Motor neuron (in vitro differentiated cells): ENCODE measurements around the gene RAB7A. TPM values are rescaled to one million over a fixed set of nuclear protein-coding genes. Genes with fewer than 3 reads are reported as not detected.
"Not testable (repeated sequence)": the region's sequence is repeated elsewhere in the genome, so short reads cannot be mapped to it uniquely, and the experiment has no call there.

Experiments used
- ATAC-seq, 8 experiments: fragments of 200-7000 bp; cut with Tn5 transposase; replicated peaks in 6 of 8; 2 replicates each; pipeline ENCODE4 v1.8.0; 2021; ENCODE audit warnings: mild to moderate bottlenecking in 8 of 8, moderate library complexity in 8 of 8
- H3K27ac ChIP-seq, 2 donors: fragments of 250-450 bp; sonication (Bioruptor Pico); 2 replicates each; pipeline ENCODE4 v1.9.0; 2021; ENCODE audit warnings: antibody characterized with exemption in 2 of 2, mild to moderate bottlenecking in 2 of 2, moderate library complexity in 1 of 2
- H3K4me1 ChIP-seq, 2 donors: fragments of 250-450 bp; sonication (Bioruptor Pico); replicated peaks in 1 of 2; 2 replicates each; pipeline ENCODE4 v1.6.1; 2021; ENCODE audit warnings: antibody characterized with exemption in 2 of 2, mild to moderate bottlenecking in 2 of 2, moderate library complexity in 1 of 2
- H3K4me3 ChIP-seq, 5 donors: fragments of 250-450 bp; sonication (Bioruptor Pico); 2 replicates each; pipeline ENCODE4 v1.9.0; 2021; ENCODE audit warnings: antibody characterized with exemption in 5 of 5, mild to moderate bottlenecking in 5 of 5, moderate library complexity in 4 of 5
- WGBS, 10 experiments: fragments of 450-650 bp; shearing (Covaris generic); methylation state at CpG; one replicate each; pipeline ENCODE4 v1.0.0; 2022; 5-methylcytosine and 5-hydroxymethylcytosine counted together
- in situ Hi-C, 9 experiments: fragments of 400-800 bp; cut with MboI; loops; one replicate each; pipeline ENCODE4 v1.15.0; 2021; ENCODE audit warnings: low sequenced_read_pairs in 9 of 9, low pct_unique_long_range_greater_than_20kb in 2 of 9; ENCODE audit not compliant: unreplicated experiment in 9 of 9
- total RNA-seq, 8 experiments: library from RNA; unstranded; fragments of 300-600 nt; gene quantifications; 2 replicates each; pipeline versions ENCODE4 v1.2.3 to v1.2.4, GENCODE V29; 2022

Gene RAB7A
- total RNA-seq, 8 experiments from 2014 or later: 33.4 to 133 (median 65.4) TPM

DNA sequence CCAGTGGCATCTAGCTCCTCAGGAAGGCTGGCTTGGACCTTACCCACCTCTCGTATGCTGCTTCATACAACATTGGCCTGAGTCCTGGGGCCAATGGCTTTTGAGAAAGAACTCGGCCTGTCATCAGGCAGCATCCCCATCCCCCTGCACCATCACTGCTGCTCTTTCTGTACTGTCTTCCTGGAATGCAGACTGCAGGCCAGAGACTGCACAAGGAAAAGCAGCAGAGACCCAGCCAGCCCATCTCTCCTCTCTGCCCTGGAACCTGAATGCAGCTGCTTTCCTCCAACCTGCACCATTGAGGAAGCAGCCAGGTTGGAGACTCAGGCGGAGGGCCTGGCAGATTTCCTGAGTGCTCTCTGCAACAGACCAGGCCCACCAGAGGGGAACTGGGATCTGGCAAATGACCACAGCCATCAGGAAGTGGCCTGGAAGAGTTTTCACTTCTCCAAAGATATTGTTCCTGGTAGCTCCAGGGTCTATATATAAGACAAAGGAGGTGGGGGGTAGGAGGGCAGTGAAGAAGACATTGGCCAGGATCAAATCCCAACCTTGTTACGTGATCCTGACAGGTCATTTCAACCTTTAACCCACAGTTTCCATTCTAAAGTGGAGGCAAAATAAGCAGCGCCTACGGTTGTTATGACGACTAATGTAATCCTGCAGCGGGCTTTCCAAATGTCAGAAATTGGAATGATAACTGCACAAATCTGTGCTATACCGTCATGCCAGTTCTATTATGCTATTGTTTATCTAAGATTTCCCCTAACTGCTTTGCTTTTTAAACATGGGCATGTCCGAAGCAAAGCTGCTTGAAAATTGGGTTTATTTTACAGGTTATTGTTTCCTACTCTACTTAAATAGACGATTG lies 24.4 kb upstream of the RAB7A start:
- 33 to 89% (median 78%) methylated on average over 1 to 9 of the region's 11 CpGs for WGBS, 10 experiments
- H3K27ac ChIP-seq: no peak overlapping the region
- peak in 1 of 8 experiments; percentile 17 for ATAC-seq
- in situ Hi-C loops: no loop called here
- peaks cover 4 to 5% of the 10 kb centered on the region in 2 donors for H3K4me1 ChIP-seq
- H3K4me3 ChIP-seq: no peak overlapping the region

DNA sequence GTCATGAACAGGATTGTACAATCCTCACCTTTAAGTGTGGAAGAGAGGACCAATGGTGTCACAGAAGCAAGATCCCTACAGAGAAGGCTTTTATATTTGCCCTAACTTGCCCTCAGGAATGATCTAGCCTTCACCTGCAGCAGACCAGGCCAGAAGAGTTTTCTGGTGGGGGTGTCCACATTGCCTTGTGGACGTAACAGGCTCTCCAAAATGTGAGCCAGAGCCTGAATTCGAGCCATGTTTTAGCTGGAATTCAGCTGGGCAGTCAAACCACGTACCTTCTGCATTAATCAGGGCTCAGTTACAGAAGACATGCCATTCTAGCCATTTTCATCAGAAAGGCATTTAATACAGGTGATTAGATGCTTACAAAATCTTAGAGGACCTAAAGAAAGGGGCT lies 23.6 kb upstream of the RAB7A start:
- no peak overlapping the region for H3K27ac ChIP-seq
- no peak overlapping the region for H3K4me3 ChIP-seq
- WGBS, 10 experiments: 31 to 100% (median 80%) methylated on average over 1 to 3 of the region's 3 CpGs; no CpG with 5 or more reads in 4 of the 10 experiments
- ATAC-seq: no peak
- in situ Hi-C loops: no loop called here
- H3K4me1 ChIP-seq: peaks cover 4 to 5% of the 10 kb centered on the region in 2 donors

DNA sequence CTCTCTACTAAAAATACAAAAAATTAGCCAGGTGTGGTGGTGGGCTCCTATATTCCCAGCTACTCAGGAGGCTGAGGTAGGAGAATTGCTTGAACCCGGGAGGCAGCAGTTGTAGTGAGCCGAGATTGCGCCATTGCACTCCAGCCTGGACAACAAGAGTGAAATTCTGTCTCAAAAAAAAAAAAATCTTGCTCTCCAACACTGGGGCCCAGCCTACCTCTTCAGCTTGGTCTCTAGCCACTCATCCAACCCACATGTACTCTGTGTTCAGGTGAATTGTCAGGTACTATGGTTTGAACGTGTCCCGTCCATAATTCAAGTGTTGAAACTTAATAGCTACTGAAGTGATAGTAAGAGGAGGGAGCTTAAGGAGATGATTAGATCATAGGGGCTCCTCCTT lies 22.4 kb upstream of the RAB7A start:
- Histone ChIP-seq H3K4me1 (peaks cover 5 to 10% of the 10 kb centered on the region in 2 donors), H3K4me3 (no peak overlapping the region), H3K27ac (no peak overlapping the region)
- no peak for ATAC-seq
- 88 to 100% (median 97%) methylated on average over 1 to 5 of the region's 5 CpGs; no CpG with 5 or more reads in 4 of the 10 experiments for WGBS, 10 experiments
- in situ Hi-C loops: no loop called here

DNA sequence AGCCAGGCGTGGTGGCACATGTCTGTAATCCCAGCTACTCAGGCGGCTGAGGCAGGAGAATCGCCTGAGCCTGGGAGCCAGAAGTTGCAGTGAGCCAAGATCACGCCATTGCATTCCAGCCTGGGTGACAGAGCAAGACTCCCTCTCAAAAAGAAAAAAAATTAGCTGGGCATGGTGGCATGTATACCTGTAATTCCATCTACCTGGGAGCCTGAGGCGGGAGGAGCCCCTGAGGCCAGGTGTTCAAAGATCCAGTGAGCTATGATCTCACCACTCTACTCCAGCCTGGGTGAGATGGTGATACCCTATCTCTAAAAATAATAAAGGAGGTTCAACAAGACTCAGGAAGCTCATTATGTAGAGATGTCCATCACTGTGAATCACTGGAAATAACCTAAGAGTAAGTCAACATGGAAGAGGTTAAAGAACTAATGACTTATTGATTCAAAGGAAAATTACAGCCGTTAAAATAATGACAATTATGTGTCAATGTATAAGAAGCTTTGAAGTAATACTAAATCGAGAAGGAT lies 19.8 kb upstream of the RAB7A start:
- ATAC-seq: no peak
- in situ Hi-C loops: no loop called here
- 48 to 100% (median 77%) methylated on average over 1 to 7 of the region's 7 CpGs for WGBS, 10 experiments
- H3K4me1 ChIP-seq: peaks cover 5 to 10% of the 10 kb centered on the region in 2 donors
- H3K27ac ChIP-seq: no peak overlapping the region
- no peak overlapping the region for H3K4me3 ChIP-seq

- peak in 6 of 8 experiments; percentile 41 to 89 (median 60) for ATAC-seq
- 30 to 100% (median 57%) methylated on average over 1 to 2 of the region's 2 CpGs; no CpG with 5 or more reads in 2 of the 10 experiments for WGBS, 10 experiments
- in situ Hi-C loops: no loop called here
These were observed 18.0 kb upstream of the RAB7A start for GRCh38 chr3:128707928-128708494.

DNA sequence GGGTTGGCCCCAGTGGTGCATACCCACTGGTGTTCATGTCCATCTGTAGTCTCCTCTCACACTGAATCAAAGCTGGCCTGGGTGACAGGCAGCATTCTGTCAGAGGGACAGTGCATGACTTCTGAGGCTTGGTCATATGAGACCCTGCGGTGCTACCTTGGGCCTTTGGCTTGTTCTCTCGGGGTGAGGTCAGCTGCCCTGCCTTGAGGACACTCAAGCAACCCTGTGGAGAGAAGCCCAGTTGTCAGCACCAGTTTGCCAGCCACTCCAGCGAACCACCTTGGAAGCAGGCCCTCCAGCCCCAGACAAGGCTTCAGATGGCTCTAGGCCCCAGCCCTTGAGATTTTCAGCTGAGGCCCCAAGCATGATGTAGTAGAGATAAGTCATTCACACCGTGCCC lies 16.9 kb upstream of the RAB7A start:
- H3K27ac ChIP-seq: no peak overlapping the region
- no peak overlapping the region for H3K4me3 ChIP-seq
- ATAC-seq: no peak
- H3K4me1 ChIP-seq: peaks cover 0 to 5% of the 10 kb centered on the region in 2 donors
- in situ Hi-C loops: no loop called here
- 80 to 93% (median 80%) methylated on average over 1 to 3 of the region's 4 CpGs; no CpG with 5 or more reads in 5 of the 10 experiments for WGBS, 10 experiments

More at GRCh38 chr3:128707928-128708494, 18.0 kb upstream of the RAB7A start:
- Histone ChIP-seq H3K4me3 (no peak overlapping the region), H3K4me1 (peaks cover 0 to 5% of the 10 kb centered on the region in 2 donors), H3K27ac (peak overlapping the region in 1 of 2 donors; percentile 44)

- Histone ChIP-seq H3K27ac (no peak overlapping the region), H3K4me3 (no peak overlapping the region), H3K4me1 (peaks cover 0 to 5% of the 10 kb centered on the region in 2 donors)
- WGBS, 10 experiments: 16 to 100% (median 47%) methylated on average over 1 to 5 of the region's 10 CpGs; no CpG with 5 or more reads in 3 of the 10 experiments
- in situ Hi-C loops: no loop called here
- ATAC-seq: no peak
These were observed 16.3 kb upstream of the RAB7A start for GRCh38 chr3:128709506-128710210.

- in situ Hi-C loops: no loop called here
- Histone ChIP-seq H3K4me3 (no peak overlapping the region), H3K4me1 (peaks cover 0 to 5% of the 10 kb centered on the region in 2 donors), H3K27ac (no peak overlapping the region)
- WGBS, 10 experiments: 39 to 100% (median 86%) methylated on average over 1 to 7 of the region's 7 CpGs; no CpG with 5 or more reads in 2 of the 10 experiments
- no peak for ATAC-seq
These were observed 15.1 kb upstream of the RAB7A start for GRCh38 chr3:128710816-128711433.

GRCh38 chr3:128712848-128713247 lies 13.1 kb upstream of the RAB7A start:
- ATAC-seq: no peak
- Histone ChIP-seq H3K4me1 (peaks cover 0 to 2% of the 10 kb centered on the region in 2 donors), H3K4me3 (no peak overlapping the region), H3K27ac (no peak overlapping the region)
- 50 to 100% (median 77%) methylated on average over 1 to 4 of the region's 4 CpGs; no CpG with 5 or more reads in 4 of the 10 experiments for WGBS, 10 experiments
- in situ Hi-C loops: no loop called here

GRCh38 chr3:128714887-128715491 lies 11.0 kb upstream of the RAB7A start:
- WGBS, 10 experiments: 62 to 100% (median 82%) methylated on average over 1 to 3 of the region's 3 CpGs; no CpG with 5 or more reads in 5 of the 10 experiments
- no peak for ATAC-seq
- H3K27ac ChIP-seq: no peak overlapping the region
- H3K4me1 ChIP-seq: no peaks in the 10 kb centered on the region
- no peak overlapping the region for H3K4me3 ChIP-seq
- in situ Hi-C loops: no loop called here

- H3K4me3 ChIP-seq, ATAC-seq, in situ Hi-C loops, H3K4me1 ChIP-seq, H3K27ac ChIP-seq: not testable (repeated sequence)
- WGBS, 10 experiments: 18 to 92% (median 77%) methylated on average over 2 to 5 of the region's 7 CpGs; no CpG with 5 or more reads in 4 of the 10 experiments
These were observed 7.1 kb upstream of the RAB7A start for GRCh38 chr3:128718892-128719291.

DNA sequence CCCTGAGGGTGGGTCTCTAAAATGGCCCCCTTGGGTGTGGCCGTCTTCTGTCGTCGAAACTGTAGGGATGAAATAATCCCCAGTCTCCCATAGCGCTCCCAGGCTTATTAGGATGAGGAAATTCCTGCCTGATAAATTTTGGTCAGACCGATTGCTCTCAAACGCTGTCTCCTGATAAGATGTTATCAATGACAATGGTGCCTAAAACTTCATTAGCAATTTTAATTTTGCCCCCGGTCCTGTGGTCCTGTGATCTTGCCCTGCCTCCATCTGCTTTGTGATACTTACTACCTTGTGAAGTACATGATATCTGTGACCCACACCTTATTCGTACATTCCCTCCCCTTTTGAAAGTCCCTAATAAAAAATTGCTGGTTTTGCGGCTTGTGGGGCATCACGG lies 5.1 kb upstream of the RAB7A start:
- H3K27ac ChIP-seq: no peak overlapping the region
- no peak overlapping the region for H3K4me3 ChIP-seq
- no peak for ATAC-seq
- WGBS, 10 experiments: 13 to 50% (median 29%) methylated on average over 2 to 10 of the region's 10 CpGs; no CpG with 5 or more reads in 1 of the 10 experiments
- in situ Hi-C loops: no loop called here
- H3K4me1 ChIP-seq: peaks cover 3 to 11% of the 10 kb centered on the region in 2 donors
